HG03196 (cell line): ENCODE measurements around the gene SERPINE1.
A peak's percentile ranks its signal among the peaks of the same experiment; 100 is the strongest.
"Not testable (repeated sequence)": the region's sequence is repeated elsewhere in the genome, so short reads cannot be mapped to it uniquely, and the experiment has no call there.

Experiments
- ATAC-seq: cut with Tn5 transposase; IDR thresholded peaks from one replicate; pipeline ENCODE4 v1.9.1; 2021; ENCODE audit not compliant: unreplicated experiment

SERPINE1 gene

DNA sequence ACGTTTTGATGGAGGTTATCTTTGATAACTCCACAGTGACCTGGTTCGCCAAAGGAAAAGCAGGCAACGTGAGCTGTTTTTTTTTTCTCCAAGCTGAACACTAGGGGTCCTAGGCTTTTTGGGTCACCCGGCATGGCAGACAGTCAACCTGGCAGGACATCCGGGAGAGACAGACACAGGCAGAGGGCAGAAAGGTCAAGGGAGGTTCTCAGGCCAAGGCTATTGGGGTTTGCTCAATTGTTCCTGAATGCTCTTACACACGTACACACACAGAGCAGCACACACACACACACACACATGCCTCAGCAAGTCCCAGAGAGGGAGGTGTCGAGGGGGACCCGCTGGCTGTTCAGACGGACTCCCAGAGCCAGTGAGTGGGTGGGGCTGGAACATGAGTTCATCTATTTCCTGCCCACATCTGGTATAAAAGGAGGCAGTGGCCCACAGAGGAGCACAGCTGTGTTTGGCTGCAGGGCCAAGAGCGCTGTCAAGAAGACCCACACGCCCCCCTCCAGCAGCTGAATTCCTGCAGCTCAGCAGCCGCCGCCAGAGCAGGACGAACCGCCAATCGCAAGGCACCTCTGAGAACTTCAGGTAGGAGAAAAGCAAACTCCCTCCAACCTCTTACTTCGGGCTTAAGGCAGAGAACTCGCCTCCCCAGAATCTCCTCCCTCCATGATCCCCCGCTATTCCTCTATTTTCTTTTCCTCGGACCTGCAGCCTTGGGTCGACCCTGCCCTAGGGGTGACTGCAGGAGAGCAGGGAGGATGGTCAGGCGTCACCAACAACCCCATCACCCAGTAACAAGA is at the start of gene SERPINE1:
SERPINE1 (plus strand) TSS at position 454 of the 809 bp plus-strand sequence. CDS start 1,290 bp downstream, outside the sequence.
- ATAC-seq, result peak; percentile 50

GRCh38 chr7:101077303-101078086 is 49.4 kb upstream of the SERPINE1 start:
- ATAC-seq, result peak; percentile 83

GRCh38 chr7:101081432-101081831 is 45.5 kb upstream of the SERPINE1 start:
- ATAC-seq, result no peak

- no peak for ATAC-seq
These were observed 42.1 kb upstream of the SERPINE1 start for GRCh38 chr7:101084865-101085161.

- peak; percentile 75 for ATAC-seq
These were observed 41.5 kb upstream of the SERPINE1 start, which contains the start of gene TRIM56 for GRCh38 chr7:101085162-101085964. Gene TRIM56, plus strand, starts transcription at chr7:101085481. Its CDS starts 1,832 bp downstream, at chr7:101087313.

- no peak for ATAC-seq
These were observed 39.4 kb upstream of the SERPINE1 start for GRCh38 chr7:101087334-101088068.

DNA sequence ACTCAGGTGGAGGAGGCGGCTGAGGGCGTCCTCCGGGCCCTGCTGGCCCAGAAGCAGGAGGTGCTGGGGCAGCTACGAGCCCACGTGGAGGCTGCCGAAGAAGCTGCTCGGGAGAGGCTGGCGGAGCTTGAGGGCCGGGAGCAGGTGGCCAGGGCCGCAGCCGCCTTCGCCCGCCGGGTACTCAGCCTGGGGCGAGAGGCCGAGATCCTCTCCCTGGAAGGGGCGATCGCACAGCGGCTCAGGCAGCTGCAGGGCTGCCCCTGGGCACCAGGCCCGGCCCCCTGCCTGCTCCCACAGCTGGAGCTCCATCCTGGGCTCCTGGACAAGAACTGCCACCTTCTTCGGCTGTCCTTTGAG is 38.9 kb upstream of the SERPINE1 start:
- no peak for ATAC-seq

DNA sequence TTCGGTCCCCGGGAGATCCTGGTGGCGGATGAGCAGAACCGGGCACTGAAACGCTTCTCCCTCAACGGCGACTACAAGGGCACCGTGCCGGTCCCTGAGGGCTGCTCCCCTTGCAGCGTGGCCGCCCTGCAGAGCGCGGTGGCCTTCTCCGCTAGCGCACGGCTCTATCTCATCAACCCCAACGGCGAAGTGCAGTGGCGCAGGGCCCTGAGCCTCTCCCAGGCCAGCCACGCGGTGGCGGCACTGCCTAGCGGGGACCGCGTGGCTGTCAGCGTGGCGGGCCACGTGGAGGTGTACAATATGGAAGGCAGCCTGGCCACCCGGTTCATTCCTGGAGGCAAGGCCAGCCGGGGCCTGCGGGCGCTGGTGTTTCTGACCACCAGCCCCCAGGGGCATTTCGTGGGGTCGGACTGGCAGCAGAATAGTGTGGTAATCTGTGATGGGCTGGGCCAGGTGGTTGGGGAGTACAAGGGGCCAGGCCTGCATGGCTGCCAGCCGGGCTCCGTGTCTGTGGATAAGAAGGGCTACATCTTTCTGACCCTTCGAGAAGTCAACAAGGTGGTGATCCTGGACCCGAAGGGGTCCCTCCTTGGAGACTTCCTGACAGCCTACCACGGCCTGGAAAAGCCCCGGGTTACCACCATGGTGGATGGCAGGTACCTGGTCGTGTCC is 37.9 kb upstream of the SERPINE1 start:
- ATAC-seq, result no peak

GRCh38 chr7:101089876-101090275 is 37.0 kb upstream of the SERPINE1 start:
- no peak for ATAC-seq

DNA sequence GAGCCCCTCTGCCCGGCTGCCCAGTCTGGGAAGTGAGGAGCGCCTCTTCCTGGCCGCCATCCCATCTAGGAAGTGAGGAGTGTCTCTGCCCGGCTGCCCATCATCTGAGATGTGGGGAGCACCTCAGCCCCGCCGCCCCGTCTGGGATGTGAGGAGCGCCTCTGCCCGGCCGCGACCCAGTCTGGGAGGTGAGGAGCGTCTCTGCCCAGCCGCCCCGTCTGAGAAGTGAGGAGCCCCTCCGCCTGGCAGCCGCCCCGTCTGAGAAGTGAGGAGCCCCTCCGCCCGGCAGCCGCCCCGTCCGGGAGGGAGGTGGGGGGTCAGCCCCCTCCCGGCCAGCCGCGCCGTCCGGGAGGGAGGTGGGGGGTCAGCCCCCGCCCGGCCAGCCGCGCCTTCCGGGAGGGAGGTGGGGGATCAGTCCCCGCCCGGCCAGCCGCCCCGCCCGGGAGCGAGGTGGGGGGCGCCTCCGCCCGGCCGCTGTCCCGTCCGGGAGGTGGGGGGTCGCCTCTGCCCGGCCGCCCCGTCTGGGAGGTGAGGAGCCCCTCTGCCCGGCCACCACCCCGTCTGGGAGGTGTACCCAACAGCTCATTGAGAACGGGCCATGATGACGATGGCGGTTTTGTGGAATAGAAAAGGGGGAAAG is 34.5 kb upstream of the SERPINE1 start:
- ATAC-seq, result not testable (repeated sequence)

DNA sequence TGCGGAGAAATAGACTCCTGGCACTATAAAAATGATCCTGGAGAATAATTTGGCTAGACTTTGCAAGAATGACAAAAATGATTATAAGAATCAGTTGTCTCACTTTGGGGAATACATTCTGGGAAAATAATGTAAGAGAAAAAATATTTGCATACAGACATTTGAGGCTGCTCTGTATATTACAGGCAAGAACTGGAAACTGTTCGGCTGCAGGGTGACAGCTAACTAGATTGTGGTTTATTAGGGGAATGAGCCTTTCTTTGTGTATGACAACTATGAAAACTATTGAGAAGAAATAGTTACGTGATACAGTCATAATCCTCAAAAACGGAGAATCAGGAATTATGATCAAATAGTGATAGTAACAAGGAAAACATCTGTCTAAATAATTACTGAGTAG is 33.0 kb upstream of the SERPINE1 start:
- no peak for ATAC-seq

- no peak for ATAC-seq
These were observed 32.5 kb upstream of the SERPINE1 start for GRCh38 chr7:101094376-101094775.

DNA sequence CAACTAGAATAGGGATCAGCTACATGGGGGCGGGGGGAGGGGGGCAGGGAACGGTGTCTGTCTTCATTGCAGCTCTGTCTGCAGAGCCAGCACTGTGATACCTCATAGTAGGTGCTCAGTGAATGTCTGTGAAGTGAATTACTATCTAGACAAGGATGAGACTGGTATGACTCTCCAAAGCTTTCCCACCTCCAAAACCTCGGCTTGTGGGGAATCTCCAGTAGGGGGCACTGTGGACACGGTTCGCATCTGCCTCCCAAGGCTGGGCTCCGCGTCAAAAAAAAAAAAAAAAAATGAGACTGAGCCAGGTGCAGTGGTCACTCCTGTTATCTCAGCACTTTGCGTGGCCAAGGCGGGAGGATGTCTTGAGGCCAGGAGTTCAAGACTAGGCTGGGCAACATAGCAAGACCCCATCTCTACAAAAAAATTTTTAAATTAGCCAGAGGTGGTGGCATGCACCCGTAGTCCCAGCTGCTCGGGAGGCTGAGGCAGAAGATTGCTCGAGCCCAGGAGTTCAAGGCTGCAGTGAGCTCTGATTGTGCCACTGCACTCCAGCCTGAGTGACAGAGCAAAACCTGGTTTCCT is 32.0 kb upstream of the SERPINE1 start:
- ATAC-seq, result no peak

DNA sequence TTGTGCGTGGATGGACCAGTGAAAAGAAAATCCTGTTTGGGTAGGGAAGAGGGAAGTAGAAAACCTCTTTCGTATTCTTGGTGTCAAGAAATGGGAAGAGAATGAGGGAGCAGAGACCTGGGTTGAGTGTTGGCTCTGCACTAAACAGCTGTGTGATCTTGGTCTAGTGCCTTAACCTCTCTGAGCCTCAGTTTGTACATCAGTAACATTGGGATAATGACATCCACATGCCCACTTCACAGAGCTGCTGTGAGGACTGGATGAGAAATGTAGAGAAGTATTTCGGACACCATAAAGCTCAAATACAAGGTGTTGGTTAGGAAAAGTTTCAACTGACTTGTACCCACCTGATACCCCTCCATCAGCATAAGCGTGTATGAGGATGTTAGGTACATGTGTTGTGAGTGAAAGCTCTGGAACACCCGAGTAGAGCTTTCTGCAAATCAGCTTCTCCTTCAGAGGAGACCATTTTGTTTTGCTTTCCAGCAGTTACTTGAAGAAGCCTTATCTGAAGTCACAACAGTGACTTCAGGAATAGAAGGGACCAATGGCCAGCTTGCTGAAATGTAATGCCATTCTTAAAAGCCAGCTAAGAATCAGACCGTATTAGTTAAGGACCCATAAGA is 30.5 kb upstream of the SERPINE1 start:
- ATAC-seq, result no peak

GRCh38 chr7:101096957-101097347 is 30.0 kb upstream of the SERPINE1 start:
- no peak for ATAC-seq

DNA sequence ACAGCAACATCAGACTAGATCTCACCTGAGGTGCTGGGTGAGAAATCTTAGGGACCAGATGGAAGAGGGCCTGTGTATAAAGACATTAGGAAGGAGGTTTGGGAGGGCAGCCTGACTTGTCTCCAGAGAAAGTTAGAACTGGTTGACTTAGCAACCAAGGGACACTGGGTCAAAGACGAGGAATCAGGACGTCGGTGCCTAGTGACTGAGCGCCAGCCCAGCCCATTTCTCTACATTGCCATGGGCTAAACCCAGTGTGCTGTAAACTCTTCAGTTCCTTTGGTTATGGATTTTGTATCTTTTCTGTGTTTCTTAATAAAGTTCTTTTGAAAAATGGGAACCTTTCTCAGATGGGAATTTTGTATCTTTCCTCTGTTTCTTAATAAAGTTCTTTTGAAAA is 29.3 kb upstream of the SERPINE1 start:
- ATAC-seq, result no peak

- no peak for ATAC-seq
These were observed 26.7 kb upstream of the SERPINE1 start for GRCh38 chr7:101099969-101100781.
